A549 (cell line): Measurements from ENCODE around the gene SLC2A1.

Experiments
- CTCF ChIP-seq: fragments of >200 bp; sonication (Bioruptor Twin); formaldehyde crosslinking; IDR thresholded peaks from 3 replicates; pipeline ENCODE4 v1.5.1; 2016
- EP300 ChIP-seq, 2 experiments: fragments of >200 bp; sonication (Bioruptor Twin); formaldehyde crosslinking; IDR thresholded peaks; 2 replicates in 1 of 2; 3 replicates in 1 of 2; pipeline ENCODE4 v1.6.1; 2016 to 2017
- POLR2A ChIP-seq: IDR thresholded peaks from 2 replicates; pipeline ENCODE4 v1.6.1; 2012; ENCODE audit warnings: mild to moderate bottlenecking, low read length
- SMC3 ChIP-seq: fragments of >200 bp; sonication (Bioruptor Twin); formaldehyde crosslinking; IDR thresholded peaks from 3 replicates; pipeline ENCODE4 v1.6.1; 2018; ENCODE audit warnings: inconsistent platforms

GRCh38 chr1:42981871-42982270 is 23.2 kb upstream of the SLC2A1 start:
- TF ChIP-seq CTCF (no peak), POLR2A (no peak), EP300 (IDR thresholded peaks at IDR 0.05) (no peak), SMC3 (no peak)
